ENCODE results near the gene NPHP4.

Gene NPHP4

GRCh38 chr1:6008696-6009095 is 16.5 kb upstream of the NPHP4 start:
- Histone ChIP-seq H3K36me3 (ENCODE audit: insufficient read depth, low read depth, low read length) (no peaks in the 10 kb centered on the region), H3K27me3 (ENCODE audit: insufficient read depth, low read length) (peaks cover 5% of the 10 kb centered on the region; the same call in 1 of the 2 replicates), H3K27ac (ENCODE audit: low read length) (no peak overlapping the region), H3K9me3 (ENCODE audit: insufficient read depth, low read depth, low read length) (no peaks in the 10 kb centered on the region), H3K9ac (ENCODE audit: low read depth, low read length) (no peak overlapping the region), H3K4me1 (ENCODE audit: insufficient read depth, low read length) (no peaks in the 10 kb centered on the region; the same call in 1 of the 2 replicates), H3K4me3 (ENCODE audit: low read length) (no peak overlapping the region)

GRCh38 chr1:6008084-6008415 is 15.8 kb upstream of the NPHP4 start:
- no peak overlapping the region for H3K9ac ChIP-seq (ENCODE audit: low read depth, low read length)
- H3K27ac ChIP-seq (ENCODE audit: low read length): no peak overlapping the region
- H3K4me3 ChIP-seq (ENCODE audit: low read length): no peak overlapping the region
- H3K9me3 ChIP-seq (ENCODE audit: insufficient read depth, low read depth, low read length): no peaks in the 10 kb centered on the region
- no peaks in the 10 kb centered on the region for H3K36me3 ChIP-seq (ENCODE audit: insufficient read depth, low read depth, low read length)
- H3K4me1 ChIP-seq (ENCODE audit: insufficient read depth, low read length): peaks cover 6% of the 10 kb centered on the region; the same call in 1 of the 2 replicates
- H3K27me3 ChIP-seq (ENCODE audit: insufficient read depth, low read length): peaks cover 11% of the 10 kb centered on the region; the same call in 1 of the 2 replicates

GRCh38 chr1:6007318-6008083 is 15.3 kb upstream of the NPHP4 start:
- Histone ChIP-seq H3K27ac (ENCODE audit: low read length) (no peak overlapping the region), H3K27me3 (ENCODE audit: insufficient read depth, low read length) (peaks cover 17% of the 10 kb centered on the region), H3K36me3 (ENCODE audit: insufficient read depth, low read depth, low read length) (no peaks in the 10 kb centered on the region), H3K9ac (ENCODE audit: low read depth, low read length) (no peak overlapping the region), H3K4me1 (ENCODE audit: insufficient read depth, low read length) (peaks cover 6% of the 10 kb centered on the region; the same call in 1 of the 2 replicates), H3K4me3 (ENCODE audit: low read length) (no peak overlapping the region), H3K9me3 (ENCODE audit: insufficient read depth, low read depth, low read length) (no peaks in the 10 kb centered on the region)

GRCh38 chr1:6006882-6007281 is 14.7 kb upstream of the NPHP4 start:
- no peak overlapping the region for H3K27ac ChIP-seq (ENCODE audit: low read length)
- no peaks in the 10 kb centered on the region for H3K9me3 ChIP-seq (ENCODE audit: insufficient read depth, low read depth, low read length)

GRCh38 chr1:6005276-6005917 is 13.2 kb upstream of the NPHP4 start:
- H3K36me3 ChIP-seq (ENCODE audit: insufficient read depth, low read depth, low read length): no peaks in the 10 kb centered on the region
- H3K27ac ChIP-seq (ENCODE audit: low read length): no peak overlapping the region
- no peak overlapping the region for H3K4me3 ChIP-seq (ENCODE audit: low read length)
- no peak overlapping the region for H3K9ac ChIP-seq (ENCODE audit: low read depth, low read length)
- H3K27me3 ChIP-seq (ENCODE audit: insufficient read depth, low read length): peaks cover 22% of the 10 kb centered on the region
- peaks cover 6% of the 10 kb centered on the region; the same call in 1 of the 2 replicates for H3K4me1 ChIP-seq (ENCODE audit: insufficient read depth, low read length)
- no peaks in the 10 kb centered on the region for H3K9me3 ChIP-seq (ENCODE audit: insufficient read depth, low read depth, low read length)

More at GRCh38 chr1:6006882-6007281, 14.7 kb upstream of the NPHP4 start:
- peaks cover 6% of the 10 kb centered on the region; the same call in 1 of the 2 replicates for H3K4me1 ChIP-seq (ENCODE audit: insufficient read depth, low read length)
- H3K27me3 ChIP-seq (ENCODE audit: insufficient read depth, low read length): peaks cover 22% of the 10 kb centered on the region
- H3K4me3 ChIP-seq (ENCODE audit: low read length): no peak overlapping the region
- no peak overlapping the region for H3K9ac ChIP-seq (ENCODE audit: low read depth, low read length)
- H3K36me3 ChIP-seq (ENCODE audit: insufficient read depth, low read depth, low read length): no peaks in the 10 kb centered on the region

GRCh38 chr1:6004412-6005123 is 12.3 kb upstream of the NPHP4 start:
- H3K4me1 ChIP-seq (ENCODE audit: insufficient read depth, low read length): peaks cover 6% of the 10 kb centered on the region; the same call in 1 of the 2 replicates
- H3K4me3 ChIP-seq (ENCODE audit: low read length): no peak overlapping the region
- no peaks in the 10 kb centered on the region for H3K9me3 ChIP-seq (ENCODE audit: insufficient read depth, low read depth, low read length)
- H3K27me3 ChIP-seq (ENCODE audit: insufficient read depth, low read length): peaks cover 22% of the 10 kb centered on the region
- H3K27ac ChIP-seq (ENCODE audit: low read length): no peak overlapping the region
- no peak overlapping the region for H3K9ac ChIP-seq (ENCODE audit: low read depth, low read length)
- no peaks in the 10 kb centered on the region for H3K36me3 ChIP-seq (ENCODE audit: insufficient read depth, low read depth, low read length)

- peaks cover 6% of the 10 kb centered on the region; the same call in 1 of the 2 replicates for H3K4me1 ChIP-seq (ENCODE audit: insufficient read depth, low read length)
- no peak overlapping the region for H3K27ac ChIP-seq (ENCODE audit: low read length)
- no peak overlapping the region for H3K4me3 ChIP-seq (ENCODE audit: low read length)
- H3K27me3 ChIP-seq (ENCODE audit: insufficient read depth, low read length): peaks cover 22% of the 10 kb centered on the region
- H3K36me3 ChIP-seq (ENCODE audit: insufficient read depth, low read depth, low read length): no peaks in the 10 kb centered on the region
- H3K9ac ChIP-seq (ENCODE audit: low read depth, low read length): peak overlapping the region; percentile 46; the same call in 1 of the 2 replicates
- H3K9me3 ChIP-seq (ENCODE audit: insufficient read depth, low read depth, low read length): no peaks in the 10 kb centered on the region
Observed at GRCh38 chr1:6003568-6004411, 11.6 kb upstream of the NPHP4 start.

- H3K27ac ChIP-seq (ENCODE audit: low read length): no peak overlapping the region
- no peak overlapping the region for H3K4me3 ChIP-seq (ENCODE audit: low read length)
- H3K27me3 ChIP-seq (ENCODE audit: insufficient read depth, low read length): peaks cover 22% of the 10 kb centered on the region
- no peaks in the 10 kb centered on the region for H3K9me3 ChIP-seq (ENCODE audit: insufficient read depth, low read depth, low read length)
- H3K36me3 ChIP-seq (ENCODE audit: insufficient read depth, low read depth, low read length): no peaks in the 10 kb centered on the region
- peak overlapping the region; percentile 46; the same call in 1 of the 2 replicates for H3K9ac ChIP-seq (ENCODE audit: low read depth, low read length)
- H3K4me1 ChIP-seq (ENCODE audit: insufficient read depth, low read length): peaks cover 6% of the 10 kb centered on the region; the same call in 1 of the 2 replicates
Observed at GRCh38 chr1:6002714-6003501, 10.7 kb upstream of the NPHP4 start.

- Histone ChIP-seq H3K27ac (ENCODE audit: low read length) (no peak overlapping the region), H3K36me3 (ENCODE audit: insufficient read depth, low read depth, low read length) (no peaks in the 10 kb centered on the region), H3K9ac (ENCODE audit: low read depth, low read length) (no peak overlapping the region), H3K4me3 (ENCODE audit: low read length) (no peak overlapping the region), H3K4me1 (ENCODE audit: insufficient read depth, low read length) (peaks cover 6% of the 10 kb centered on the region; the same call in 1 of the 2 replicates), H3K9me3 (ENCODE audit: insufficient read depth, low read depth, low read length) (no peaks in the 10 kb centered on the region), H3K27me3 (ENCODE audit: insufficient read depth, low read length) (peaks cover 22% of the 10 kb centered on the region)
Observed at GRCh38 chr1:6001992-6002576, 9.9 kb upstream of the NPHP4 start.

- Histone ChIP-seq H3K9ac (ENCODE audit: low read depth, low read length) (no peak overlapping the region), H3K27me3 (ENCODE audit: insufficient read depth, low read length) (peaks cover 22% of the 10 kb centered on the region), H3K27ac (ENCODE audit: low read length) (no peak overlapping the region), H3K9me3 (ENCODE audit: insufficient read depth, low read depth, low read length) (no peaks in the 10 kb centered on the region), H3K4me3 (ENCODE audit: low read length) (no peak overlapping the region), H3K4me1 (ENCODE audit: insufficient read depth, low read length) (peaks cover 6% of the 10 kb centered on the region; the same call in 1 of the 2 replicates), H3K36me3 (ENCODE audit: insufficient read depth, low read depth, low read length) (no peaks in the 10 kb centered on the region)
Observed at GRCh38 chr1:6000444-6001288, 8.4 kb upstream of the NPHP4 start.
